RPMI8226 (cell line): ENCODE measurements around the gene FAM209B.
"Not testable (repeated sequence)": the region's sequence is repeated elsewhere in the genome, so short reads cannot be mapped to it uniquely, and the experiment has no call there.

Experiments used
- DNase-seq: peaks from one replicate; pipeline ENCODE4 v3.0.0-alpha.2; 2015

The FAM209B gene

DNA sequence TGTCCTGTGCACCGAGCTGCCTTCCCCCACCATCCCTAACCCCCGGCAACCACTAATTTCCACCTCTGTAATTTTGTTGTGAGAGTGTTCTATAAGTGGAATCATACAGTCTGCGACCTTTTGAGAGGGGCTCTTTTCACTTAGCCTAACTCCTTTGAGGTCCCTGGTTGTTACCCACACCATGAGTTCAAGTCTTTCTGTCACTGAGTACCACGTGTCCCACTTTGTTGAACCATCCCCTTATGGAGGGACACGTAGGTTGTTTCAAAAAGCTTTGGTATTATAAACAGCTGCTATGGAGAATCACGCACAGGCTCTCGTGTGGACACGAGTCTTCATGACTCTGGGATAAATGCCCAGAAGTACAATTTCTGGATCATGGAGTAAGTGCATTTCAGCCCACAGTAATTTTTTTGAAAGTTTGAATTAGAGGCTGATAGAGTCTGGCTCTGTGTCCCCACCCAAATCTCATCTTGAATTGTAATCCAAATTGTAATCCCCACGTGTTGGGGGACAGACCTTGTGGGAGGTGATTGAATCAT, 9.5 kb downstream of the FAM209B start:
- DNase-seq = no peak

DNA sequence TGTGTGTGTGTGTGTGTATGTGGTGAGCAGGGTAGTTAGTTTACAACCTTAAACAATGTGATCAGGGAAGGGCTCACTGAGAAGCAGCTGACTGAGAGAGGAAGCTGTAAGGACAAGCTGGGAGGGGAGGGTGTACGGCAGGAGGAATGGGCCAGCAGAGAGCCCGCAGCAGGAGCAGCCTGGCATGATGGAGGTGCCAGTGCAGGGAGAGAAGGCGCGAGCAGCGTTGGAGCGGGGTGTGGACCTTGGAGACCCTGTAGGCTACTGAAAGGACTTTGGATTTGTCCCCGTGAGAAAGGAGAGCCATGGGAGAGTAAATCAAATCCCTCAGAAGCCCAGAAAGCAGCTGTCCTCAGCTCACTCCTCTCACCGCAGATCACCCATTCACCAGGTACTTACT, 18.5 kb downstream of the FAM209B start:
- no peak for DNase-seq

DNA sequence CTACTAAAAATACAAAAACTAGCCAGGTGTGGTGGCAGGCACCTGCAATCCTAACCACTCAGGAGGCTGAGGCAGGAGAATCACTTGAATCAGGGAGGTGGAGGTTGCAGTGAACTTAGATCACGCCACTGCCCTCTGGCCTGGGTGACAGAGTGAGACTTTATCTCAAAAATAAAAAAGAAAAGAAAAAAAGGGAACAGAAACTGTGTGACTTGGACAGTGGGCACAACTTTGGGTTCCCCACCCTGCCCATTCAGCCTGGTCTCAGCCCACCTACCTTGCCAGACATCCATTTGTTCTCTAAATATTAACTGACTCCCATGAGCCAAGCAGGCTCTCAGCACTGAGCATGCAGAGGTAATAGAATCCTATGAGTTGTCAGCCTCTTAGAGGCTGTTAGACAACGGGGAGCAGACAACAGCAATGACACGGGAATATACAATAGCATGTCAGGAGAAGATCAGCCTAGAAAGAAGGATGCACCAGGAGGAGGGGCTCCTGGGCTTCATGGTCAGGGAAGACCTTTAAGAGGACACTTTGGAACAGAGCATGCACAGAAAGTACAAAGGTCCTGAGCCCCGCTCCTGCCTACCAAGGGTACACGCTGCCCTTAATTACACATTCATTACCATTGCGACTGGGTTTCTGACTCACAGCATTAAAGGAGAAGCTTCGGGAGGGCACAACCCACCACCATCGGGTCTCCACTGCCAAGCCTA, 20.0 kb downstream of the FAM209B start:
- peak; percentile 88 for DNase-seq

DNA sequence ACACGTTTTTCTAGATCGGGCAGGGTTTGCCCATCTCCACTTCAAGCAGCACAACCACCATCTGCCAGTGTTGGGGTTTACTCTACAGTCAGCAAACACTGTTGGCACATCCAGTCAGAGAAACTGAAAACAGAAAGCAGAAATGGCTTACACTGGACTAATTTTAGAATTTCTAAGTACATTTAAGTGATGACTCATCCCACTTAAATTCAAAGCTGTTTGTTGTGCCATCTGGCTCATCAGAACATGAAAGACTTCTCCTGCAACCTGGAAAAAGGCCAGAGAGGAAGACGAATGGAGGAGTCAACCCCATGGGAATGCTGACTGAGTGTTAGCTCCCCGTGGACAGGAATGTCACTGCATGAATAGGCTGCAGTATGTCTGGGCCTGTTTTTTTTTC, 21.8 kb downstream of the FAM209B start:
- DNase-seq = peak; percentile 94

DNA sequence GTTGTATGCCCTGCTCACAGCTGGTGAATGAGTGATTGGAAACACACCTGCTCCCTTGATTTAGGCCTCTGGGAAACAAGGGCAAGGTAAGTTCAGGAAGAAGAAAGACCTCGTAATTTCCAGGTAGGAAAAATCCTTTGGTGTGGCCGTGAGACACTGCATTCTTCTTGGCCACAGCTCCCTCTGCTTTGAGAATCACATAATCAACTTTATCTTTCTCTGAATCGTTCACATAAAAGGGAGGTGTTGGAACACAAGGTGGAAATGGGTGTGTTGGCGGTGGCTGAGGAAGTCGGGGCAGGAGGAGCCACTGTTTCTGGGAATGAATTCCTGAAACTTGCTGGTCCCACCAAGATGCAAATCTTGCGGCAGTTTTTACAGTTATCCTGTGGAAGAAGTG, 25.9 kb downstream of the FAM209B start:
- DNase-seq = no peak

DNA sequence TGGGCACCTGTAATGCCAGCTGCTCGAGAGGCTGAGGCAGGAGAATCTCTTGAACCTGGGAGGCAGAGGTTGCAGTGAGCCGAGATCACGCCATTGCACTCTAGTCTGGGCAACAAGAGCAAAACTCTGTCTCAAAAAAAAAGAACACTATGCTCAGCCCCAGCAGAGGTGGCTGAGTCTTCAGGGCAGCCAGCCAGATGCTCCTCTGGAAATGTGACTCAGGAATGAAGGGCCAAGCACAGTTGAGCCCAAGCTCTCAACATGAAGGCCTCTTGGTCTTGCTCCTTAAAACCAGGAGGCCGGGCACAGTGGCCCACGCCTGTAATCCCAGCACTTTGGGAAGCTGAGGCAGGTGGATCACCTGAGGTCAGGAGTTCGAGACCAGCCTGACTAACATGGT, 31.5 kb downstream of the FAM209B start:
- not testable (repeated sequence) for DNase-seq

DNA sequence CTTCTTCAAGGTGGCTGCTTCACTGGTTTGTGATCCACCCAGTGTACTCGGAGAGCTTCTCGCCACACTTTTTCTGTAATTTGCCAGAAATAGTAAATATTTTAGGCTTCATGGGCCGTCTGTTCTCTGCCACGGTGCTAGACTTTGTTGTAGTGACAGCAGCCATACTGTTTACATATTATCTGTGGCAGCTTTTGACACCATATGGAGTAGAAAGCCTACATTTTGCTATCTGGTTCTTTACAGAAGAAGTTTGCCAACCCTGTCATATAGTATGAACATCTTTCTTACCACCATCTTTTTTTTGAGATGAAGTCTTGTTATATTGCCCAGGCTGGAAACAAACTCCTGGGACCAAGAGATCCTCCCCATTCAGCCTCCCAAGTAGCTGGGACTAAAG, 32.5 kb downstream of the FAM209B start:
- DNase-seq = no peak

DNA sequence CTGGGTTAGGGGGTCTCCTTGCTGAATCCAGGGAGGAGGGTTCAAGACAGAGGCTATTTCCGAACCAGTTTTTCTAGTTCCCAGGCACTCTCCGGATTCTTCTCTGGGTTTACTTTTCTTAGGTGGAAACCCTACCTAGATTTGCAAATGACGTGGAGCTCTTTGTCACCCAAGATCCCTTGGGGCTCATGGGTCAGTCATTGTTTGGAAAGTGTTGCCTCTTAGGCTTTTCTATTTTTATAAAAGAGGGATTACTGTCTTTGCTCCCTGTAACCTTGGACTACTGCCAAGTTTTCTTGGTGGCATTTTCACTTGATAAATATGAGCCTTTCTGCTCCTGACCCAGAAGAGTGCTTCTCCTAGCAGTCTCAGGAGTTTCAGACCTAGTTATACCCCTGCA, 33.6 kb downstream of the FAM209B start:
- DNase-seq = peak; percentile 87

DNA sequence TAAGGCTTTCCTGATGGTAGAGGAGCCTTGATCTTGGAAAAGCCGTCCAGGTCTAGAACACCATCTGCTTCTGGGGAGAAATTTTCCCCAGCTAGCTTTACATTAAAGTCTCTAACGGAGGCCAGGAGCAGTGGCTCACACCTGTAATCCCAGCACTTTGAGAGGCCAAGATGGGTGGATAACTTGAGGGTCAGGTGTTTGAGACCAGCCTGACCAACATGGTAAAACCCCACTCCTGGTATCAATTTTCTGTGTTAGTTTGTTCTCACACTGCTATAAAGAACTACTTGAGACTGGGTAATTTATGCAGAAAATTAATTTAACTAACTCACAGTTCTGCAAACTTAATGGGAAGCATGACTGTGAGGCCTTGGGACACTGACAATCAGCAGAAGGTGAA, 37.8 kb downstream of the FAM209B start:
- no peak for DNase-seq

DNA sequence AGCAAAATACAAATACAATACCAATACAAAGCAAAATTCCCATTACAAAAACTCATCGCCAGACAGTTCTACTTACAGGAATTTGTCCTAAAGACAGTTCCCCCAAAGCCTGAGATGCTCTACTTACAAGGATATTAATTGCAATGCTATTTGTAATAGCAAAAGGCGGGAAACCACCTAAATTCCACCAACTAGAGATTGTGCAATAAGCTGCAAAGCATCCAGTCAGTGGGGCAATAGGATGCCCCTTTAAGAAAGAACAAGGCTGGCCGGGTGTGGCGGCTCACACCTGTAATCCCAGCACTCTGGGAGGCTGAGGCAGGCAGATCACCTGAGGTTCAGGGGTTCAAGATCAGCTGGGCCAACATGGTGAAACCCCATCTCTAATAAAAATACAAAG, 39.1 kb downstream of the FAM209B start:
- no peak for DNase-seq

DNA sequence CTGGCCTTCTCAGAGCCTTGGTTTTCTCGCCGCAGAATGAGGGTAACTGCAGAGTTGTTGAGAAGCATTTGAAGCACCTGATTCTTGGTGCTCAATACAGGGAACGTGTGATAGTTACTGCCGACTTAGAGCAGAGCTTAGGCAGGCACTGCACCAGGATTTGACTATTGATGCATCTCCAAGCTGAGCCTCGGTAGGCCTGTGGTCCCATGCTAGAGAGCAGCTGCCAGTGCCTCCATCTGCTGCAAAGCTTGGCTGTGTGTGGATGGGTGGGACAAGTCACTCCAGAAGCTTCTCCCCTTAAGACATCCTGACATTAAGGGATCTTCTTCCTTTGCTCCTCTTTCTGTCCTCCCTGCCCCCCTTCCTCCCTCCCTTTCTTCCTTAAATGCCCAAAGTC, 40.9 kb downstream of the FAM209B start:
- no peak for DNase-seq

DNA sequence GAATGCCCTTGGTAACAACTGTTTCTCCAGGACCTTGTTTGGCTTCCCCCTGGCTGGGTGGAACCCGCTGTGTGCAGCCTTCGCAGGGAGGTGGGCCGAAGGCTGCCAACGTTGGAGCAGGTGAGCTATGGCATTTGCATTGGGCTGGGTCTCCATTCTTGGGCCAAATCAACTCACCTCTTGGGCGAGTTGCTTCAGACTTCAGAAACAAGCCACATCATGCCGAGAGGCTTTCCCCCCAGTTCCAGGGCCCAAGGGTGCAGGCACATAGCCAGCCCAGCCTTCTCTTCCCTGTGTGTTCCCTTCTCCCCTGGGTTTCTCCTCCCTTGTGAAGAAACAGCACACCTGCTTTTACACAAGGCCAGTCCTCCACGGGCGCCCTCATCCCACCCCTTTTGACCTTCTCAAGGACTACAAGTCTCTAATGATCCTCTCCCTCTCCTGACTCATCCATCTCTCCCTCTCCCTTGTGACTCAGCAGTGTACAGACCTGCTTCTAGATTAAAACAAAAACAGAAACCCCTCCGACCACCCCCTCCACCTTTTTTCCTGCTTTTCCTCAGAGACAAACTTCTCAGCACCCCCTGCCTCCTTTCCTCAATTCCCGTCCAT, 41.6 kb downstream of the FAM209B start:
- DNase-seq = no peak

DNA sequence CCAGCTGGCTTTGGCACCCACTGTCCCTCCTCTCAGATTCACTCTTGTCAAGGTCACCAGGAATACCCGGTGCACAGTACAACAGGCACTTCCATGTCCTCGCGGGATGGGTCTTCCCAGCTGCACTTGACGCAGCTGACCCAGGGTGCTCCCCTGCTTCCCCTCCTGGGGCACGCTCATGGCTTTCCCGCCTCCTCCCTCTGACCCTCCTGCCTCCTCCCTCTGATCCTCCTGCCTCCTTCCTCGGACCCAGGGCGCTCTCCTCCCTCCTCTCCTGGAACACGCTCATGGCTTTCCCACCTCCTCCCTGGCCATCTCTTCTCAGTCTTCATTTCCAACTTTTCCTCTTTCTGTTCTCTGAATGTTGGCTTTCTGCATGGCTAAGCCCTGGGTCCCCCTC, 42.1 kb downstream of the FAM209B start:
- DNase-seq = no peak

DNA sequence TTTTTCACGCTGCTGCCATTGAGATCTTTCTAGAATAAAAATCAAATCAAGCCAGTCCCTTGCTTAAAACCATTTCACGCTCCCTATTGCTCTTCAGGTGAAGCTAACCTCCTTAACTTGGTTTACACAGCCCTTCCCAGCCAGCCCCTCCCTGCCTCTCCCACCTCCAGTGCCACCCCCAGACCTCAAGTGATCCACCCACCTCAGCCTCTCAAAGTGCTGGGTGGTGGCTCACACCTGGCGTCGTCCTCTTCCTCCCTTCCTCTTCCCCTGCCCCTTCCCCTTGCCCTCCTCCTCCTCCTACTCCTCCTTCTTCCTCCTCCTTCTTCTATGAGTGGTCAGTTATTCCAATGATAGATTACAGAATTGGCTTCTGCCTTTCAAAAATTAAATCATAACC, 42.9 kb downstream of the FAM209B start:
- DNase-seq = no peak

DNA sequence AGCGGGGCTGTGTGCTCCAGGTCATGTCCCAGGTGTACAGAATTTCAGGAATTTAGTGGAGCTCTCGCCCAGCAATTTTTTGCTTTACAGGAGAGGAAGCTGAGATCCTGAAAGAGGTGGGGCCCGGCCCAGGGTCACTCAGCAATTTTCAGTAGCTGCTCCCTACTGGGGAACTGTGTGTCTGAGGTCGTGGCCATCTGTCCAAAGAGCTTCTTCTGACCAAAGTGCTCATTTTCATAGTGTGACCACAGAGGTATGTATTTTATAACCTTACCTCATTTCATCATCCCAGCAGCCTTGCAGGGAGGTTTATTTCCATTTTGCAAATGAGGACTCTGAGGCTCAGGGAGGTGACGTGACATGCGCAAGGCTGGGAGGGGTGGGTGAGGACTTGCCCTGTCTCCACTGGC, 46.3 kb downstream of the FAM209B start:
- DNase-seq = no peak

DNA sequence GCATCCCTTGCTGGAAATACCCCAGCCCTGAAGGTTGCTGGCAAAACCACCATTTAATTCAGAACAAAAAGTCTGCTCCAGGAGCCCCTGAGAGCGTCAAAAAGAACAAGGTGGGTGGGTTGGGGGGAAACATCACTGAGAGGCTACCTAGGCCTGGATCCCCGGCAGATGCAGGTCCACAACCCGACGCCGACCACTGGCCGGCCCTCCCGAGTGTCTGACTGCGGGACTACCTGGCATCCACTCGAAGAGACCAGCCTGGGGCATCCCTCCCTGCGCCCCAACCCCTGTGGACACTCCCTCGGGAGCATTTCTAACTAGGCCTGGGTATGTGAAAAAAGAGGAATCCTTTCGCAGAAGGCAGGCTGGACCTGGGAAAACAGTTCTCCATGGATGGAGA, 47.2 kb downstream of the FAM209B start:
- no peak for DNase-seq

DNA sequence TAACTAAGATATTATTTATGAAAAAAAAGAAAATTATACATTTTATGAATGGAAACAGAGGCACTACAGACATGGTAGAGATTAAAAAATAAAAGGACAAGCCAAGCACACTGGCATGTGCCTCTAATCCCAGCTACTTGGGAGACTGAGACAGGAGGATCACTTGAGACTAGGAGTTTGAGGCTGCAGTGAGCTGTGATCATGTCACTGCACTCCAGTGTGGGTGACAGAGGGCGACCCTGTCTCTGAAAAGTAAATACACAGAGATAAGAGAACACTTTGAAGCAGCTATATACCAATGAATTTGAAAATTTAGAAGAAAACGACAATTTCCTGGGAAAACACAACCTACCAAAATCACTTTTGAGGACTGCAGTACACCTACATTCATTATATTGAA, 48.7 kb downstream of the FAM209B start:
- DNase-seq = no peak

DNA sequence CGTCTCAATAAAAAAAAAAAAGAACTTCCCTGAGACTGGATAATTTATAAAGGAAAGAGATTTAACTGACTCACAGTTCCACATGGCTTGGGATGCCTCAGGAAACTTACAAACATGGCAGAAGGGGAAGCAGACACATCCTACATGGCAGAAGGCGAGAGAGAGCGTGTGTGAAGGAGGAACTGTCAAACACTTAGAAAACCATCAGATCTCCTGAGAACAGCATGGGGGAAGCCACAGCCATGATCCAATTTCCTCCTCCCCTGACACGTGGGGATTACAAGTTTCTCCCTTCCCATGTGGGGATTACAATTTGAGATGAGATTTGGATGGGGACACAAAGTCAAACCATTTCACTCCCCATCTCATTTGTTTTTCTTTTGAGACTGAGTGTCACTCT, 49.5 kb downstream of the FAM209B start:
- DNase-seq = no peak

DNA sequence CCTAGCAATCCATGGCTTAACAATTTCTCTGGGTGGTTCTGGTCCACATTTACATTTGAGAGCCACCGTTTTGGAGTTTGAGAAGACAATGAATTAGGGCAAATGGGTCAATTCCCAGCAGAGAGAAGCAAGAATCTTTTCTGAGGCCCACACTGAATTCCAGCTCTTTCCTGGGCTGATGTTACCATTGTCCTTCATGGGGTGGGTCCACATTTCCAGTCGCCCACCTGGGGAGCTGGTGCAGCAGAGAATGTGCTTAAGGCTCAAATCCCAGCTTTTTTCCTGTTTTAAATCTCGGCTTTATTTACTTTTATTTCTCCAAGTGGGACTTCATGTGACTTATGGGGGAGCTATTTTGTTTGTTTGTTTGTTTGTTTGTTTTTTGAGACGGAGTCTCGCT, 51.9 kb downstream of the FAM209B start:
- DNase-seq = no peak
